ENCODE data around the gene UNC5B.

Gene UNC5B

DNA sequence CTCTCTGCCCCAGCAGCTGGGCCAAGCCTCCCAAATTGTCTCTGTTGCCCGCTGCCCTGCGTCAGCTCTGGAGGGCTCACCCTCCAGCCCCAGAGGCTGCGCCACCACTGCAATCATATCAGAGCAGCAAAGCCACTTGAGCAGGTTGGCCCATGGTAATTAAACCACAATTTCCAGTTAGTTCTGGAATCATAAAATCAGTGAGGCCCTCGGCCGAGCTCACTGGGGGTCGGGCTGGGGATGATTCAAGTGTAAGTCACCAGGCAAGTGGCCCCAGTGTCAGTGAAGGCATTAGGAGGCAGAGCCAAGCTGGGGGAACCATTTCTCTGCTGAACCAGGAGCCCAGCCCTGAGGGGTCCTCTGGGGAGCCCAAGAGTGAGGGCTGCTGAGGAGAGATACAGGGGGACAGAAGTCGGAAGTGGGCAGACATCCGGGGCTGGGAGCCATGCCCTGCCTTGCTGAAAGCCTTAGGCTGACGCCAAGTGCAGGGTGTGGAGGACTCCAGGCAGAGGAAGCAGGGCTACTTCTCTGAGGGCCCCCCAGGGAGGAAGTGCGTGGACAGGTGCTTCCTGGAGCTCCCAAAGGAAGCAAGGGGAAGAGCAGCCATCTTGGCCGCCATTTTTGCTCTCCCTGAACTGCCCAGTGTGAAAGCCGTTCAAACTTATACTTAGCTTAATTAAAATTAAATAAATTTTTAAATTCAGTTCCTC lies 77.2 kb downstream of the UNC5B start:
- no peaks in the 10 kb centered on the region for H3K36me3 ChIP-seq (replicated peaks; ENCODE audit: insufficient read depth, low read length)
- no peaks in the 10 kb centered on the region for H3K4me1 ChIP-seq (ENCODE audit: low read length)
- no peaks in the 10 kb centered on the region for H3F3A ChIP-seq (ENCODE audit: insufficient read depth, low read length)
- H3K27ac ChIP-seq (ENCODE audit: low read length) = no peak overlapping the region
- H3K79me2 ChIP-seq (ENCODE audit: low read length) = no peaks in the 10 kb centered on the region
- no peak overlapping the region for H3K9ac ChIP-seq (ENCODE audit: low read length)
- H3K27me3 ChIP-seq (replicated peaks; ENCODE audit: insufficient read depth, low read length) = peaks cover 94% of the 10 kb centered on the region
- TF ChIP-seq EZH2 (optimal IDR thresholded peaks at IDR 0.05; ENCODE audit: low read depth, low read length) (no peak), EZH2phosphoT487 (IDR thresholded peaks at IDR 0.05; ENCODE audit: low read length) (no peak)
- TF ChIP-seq, protein P1, sequence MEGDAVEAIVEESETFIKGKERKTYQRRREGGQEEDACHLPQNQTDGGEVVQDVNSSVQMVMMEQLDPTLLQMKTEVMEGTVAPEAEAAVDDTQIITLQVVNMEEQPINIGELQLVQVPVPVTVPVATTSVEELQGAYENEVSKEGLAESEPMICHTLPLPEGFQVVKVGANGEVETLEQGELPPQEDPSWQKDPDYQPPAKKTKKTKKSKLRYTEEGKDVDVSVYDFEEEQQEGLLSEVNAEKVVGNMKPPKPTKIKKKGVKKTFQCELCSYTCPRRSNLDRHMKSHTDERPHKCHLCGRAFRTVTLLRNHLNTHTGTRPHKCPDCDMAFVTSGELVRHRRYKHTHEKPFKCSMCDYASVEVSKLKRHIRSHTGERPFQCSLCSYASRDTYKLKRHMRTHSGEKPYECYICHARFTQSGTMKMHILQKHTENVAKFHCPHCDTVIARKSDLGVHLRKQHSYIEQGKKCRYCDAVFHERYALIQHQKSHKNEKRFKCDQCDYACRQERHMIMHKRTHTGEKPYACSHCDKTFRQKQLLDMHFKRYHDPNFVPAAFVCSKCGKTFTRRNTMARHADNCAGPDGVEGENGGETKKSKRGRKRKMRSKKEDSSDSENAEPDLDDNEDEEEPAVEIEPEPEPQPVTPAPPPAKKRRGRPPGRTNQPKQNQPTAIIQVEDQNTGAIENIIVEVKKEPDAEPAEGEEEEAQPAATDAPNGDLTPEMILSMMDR (IDR thresholded peaks at IDR 0.05; ENCODE audit: low read length) = no peak
- no peak overlapping the region for H3K4me3 ChIP-seq (ENCODE audit: low read length)
- no peak overlapping the region for H2AFZ ChIP-seq (ENCODE audit: low read length)
- no peaks in the 10 kb centered on the region for H3K9me3 ChIP-seq (replicated peaks; ENCODE audit: insufficient read depth, low read length)
- no peaks in the 10 kb centered on the region for H3K9me2 ChIP-seq (replicated peaks; ENCODE audit: insufficient read depth, low read length)
- H3K4me2 ChIP-seq (ENCODE audit: low read depth, low read length) = no peak overlapping the region
- DNase-seq = no peak
- no peaks in the 10 kb centered on the region for H4K20me1 ChIP-seq (ENCODE audit: insufficient read depth, low read length)

DNA sequence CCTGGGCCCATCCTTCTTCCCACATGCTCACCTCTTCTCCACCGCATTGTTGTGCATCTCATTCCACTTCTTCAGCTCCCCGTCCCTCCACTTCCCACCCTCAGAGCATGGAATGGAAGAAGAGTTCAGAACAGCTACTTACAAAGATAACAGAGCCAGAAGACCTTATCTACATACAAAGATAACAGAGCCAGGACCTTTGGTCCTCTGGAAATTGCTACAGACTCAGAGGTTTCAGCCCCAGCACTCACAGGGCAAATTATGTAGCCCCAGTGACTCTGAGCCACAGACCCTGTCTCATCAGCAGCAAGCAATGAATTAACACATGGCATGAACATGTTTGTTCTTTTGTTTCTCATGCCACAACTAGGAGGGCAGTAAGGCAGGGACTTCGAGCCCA lies 78.0 kb downstream of the UNC5B start:
- Histone ChIP-seq H4K20me1 (ENCODE audit: insufficient read depth, low read length) (no peaks in the 10 kb centered on the region), H3F3A (ENCODE audit: insufficient read depth, low read length) (no peaks in the 10 kb centered on the region), H3K9me2 (replicated peaks; ENCODE audit: insufficient read depth, low read length) (no peaks in the 10 kb centered on the region), H3K27ac (ENCODE audit: low read length) (no peak overlapping the region), H3K36me3 (replicated peaks; ENCODE audit: insufficient read depth, low read length) (no peaks in the 10 kb centered on the region), H3K79me2 (ENCODE audit: low read length) (no peaks in the 10 kb centered on the region), H2AFZ (ENCODE audit: low read length) (no peak overlapping the region), H3K9ac (ENCODE audit: low read length) (no peak overlapping the region), H3K4me3 (ENCODE audit: low read length) (no peak overlapping the region), H3K27me3 (replicated peaks; ENCODE audit: insufficient read depth, low read length) (peaks cover 99% of the 10 kb centered on the region), H3K4me1 (ENCODE audit: low read length) (no peaks in the 10 kb centered on the region), H3K4me2 (ENCODE audit: low read depth, low read length) (no peak overlapping the region), H3K9me3 (replicated peaks; ENCODE audit: insufficient read depth, low read length) (no peaks in the 10 kb centered on the region)
- TF ChIP-seq, protein P1 (IDR thresholded peaks at IDR 0.05; ENCODE audit: low read length) = no peak
- no peak for TF ChIP-seq EZH2phosphoT487 (IDR thresholded peaks at IDR 0.05; ENCODE audit: low read length)
- TF ChIP-seq EZH2 (optimal IDR thresholded peaks at IDR 0.05; ENCODE audit: low read depth, low read length) = no peak
- DNase-seq = no peak

DNA sequence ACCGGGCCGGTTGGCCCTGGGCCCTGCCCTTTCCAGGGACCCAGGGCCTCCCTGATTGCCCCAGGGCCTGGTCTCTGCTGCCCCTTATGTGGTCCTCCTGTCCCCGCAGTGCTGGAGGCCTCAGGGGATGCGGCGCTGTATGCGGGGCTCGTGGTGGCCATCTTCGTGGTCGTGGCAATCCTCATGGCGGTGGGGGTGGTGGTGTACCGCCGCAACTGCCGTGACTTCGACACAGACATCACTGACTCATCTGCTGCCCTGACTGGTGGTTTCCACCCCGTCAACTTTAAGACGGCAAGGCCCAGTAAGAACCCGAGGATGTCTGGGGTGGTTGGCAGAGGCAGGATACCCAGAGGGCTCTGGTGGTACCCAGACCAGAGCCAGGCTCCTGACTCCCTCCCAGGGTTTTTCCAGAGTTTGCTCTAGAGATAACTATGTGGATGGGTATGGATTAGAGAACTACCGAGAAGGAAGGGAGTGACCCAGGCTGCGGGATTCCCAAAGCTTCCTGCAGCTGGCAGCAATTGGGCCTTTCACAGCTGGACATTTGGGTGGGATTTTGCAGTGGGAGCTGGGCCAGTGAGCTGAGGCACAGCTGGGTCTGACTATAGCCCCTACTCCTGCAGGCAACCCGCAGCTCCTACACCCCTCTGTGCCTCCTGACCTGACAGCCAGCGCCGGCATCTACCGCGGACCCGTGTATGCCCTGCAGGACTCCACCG lies 78.6 kb downstream of the UNC5B start:
- Histone ChIP-seq H3K4me1 (ENCODE audit: low read length) (no peaks in the 10 kb centered on the region), H3F3A (ENCODE audit: insufficient read depth, low read length) (no peaks in the 10 kb centered on the region), H4K20me1 (ENCODE audit: insufficient read depth, low read length) (no peaks in the 10 kb centered on the region), H3K27me3 (replicated peaks; ENCODE audit: insufficient read depth, low read length) (peaks cover 99% of the 10 kb centered on the region), H3K4me2 (ENCODE audit: low read depth, low read length) (no peak overlapping the region), H3K9me2 (replicated peaks; ENCODE audit: insufficient read depth, low read length) (no peaks in the 10 kb centered on the region), H3K9me3 (replicated peaks; ENCODE audit: insufficient read depth, low read length) (no peaks in the 10 kb centered on the region), H3K4me3 (ENCODE audit: low read length) (no peak overlapping the region), H2AFZ (ENCODE audit: low read length) (no peak overlapping the region), H3K36me3 (replicated peaks; ENCODE audit: insufficient read depth, low read length) (no peaks in the 10 kb centered on the region), H3K9ac (ENCODE audit: low read length) (no peak overlapping the region), H3K79me2 (ENCODE audit: low read length) (no peaks in the 10 kb centered on the region), H3K27ac (ENCODE audit: low read length) (no peak overlapping the region)
- no peak for DNase-seq
- TF ChIP-seq EZH2phosphoT487 (IDR thresholded peaks at IDR 0.05; ENCODE audit: low read length) = no peak
- TF ChIP-seq, protein P1 (IDR thresholded peaks at IDR 0.05; ENCODE audit: low read length) = no peak
- TF ChIP-seq EZH2 (optimal IDR thresholded peaks at IDR 0.05; ENCODE audit: low read depth, low read length) = no peak
